GM21515 (cell line): ENCODE data around the gene PDIA2.
"Not testable (repeated sequence)": the region's sequence is repeated elsewhere in the genome, so short reads cannot be mapped to it uniquely, and the experiment has no call there.

Source experiments
- ATAC-seq: cut with Tn5 transposase; IDR thresholded peaks from one replicate; pipeline ENCODE4 v1.9.1; 2021; ENCODE audit not compliant: unreplicated experiment

The PDIA2 gene

DNA sequence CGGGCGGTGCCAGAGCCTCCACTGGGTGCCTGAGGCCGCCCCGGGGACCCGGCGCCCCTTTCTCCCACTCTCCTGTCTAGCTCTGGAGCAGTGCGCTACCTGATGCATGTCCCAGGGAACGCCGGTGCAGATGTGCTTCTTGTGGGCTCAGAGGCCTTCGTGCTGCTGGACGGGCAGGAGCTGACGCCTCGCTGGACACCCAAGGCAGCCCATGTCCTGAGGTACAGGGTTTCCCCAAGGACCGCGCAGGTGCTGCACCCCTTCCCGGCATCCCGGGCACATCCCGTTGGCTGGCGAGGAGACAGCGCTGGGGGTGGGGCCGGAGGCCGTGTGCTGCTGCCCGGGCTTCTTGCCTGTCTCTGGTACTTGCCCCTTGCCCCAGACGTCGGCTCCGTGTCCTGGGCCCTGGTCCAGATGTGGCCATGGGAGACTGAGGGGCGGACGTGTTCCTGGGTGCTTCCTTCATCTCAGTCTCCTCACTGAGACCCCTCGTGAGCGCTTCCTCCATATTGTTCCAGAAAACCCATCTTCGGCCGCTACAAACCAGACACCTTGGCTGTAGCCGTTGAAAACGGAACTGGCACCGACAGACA is 19.7 kb upstream of the PDIA2 start:
- ATAC-seq: no peak

DNA sequence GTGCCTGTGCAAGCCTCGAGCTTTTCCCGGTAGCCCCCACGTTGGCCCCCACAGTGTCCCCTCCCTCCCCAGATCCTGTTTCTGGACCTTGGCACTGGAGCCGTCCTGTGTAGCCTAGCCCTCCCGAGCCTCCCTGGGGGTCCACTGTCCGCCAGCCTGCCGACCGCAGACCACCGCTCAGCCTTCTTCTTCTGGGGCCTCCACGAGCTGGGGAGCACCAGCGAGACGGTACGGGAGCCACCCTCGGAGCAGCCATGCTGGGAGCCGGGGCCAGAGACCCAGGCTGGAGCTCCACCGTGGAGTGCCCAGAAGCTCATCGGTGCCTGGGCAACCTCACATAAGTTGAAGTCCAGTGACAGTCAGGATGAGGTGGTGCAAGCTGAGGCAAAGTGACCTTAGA is 19.0 kb upstream of the PDIA2 start:
- ATAC-seq: no peak

DNA sequence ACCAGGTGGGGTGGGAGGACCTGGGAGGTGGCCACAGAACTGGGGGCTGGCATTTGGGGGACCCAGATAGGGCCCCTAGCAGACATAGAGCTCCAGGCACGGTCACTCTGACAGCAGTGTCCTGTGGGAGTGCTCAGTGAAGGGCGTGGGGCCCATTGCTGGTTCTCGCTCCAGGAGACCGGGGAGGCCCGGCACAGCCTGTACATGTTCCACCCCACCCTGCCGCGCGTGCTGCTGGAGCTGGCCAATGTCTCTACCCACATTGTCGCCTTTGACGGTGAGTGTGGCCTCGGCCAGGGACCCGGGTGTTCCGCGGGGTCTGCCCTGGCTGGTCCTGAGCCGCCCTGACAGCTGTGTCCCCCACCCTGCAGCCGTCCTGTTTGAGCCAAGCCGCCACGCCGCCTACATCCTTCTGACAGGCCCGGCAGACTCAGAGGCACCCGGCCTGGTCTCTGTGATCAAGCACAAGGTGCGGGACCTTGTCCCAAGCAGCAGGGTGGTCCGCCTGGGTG is 18.5 kb upstream of the PDIA2 start:
- ATAC-seq: no peak

DNA sequence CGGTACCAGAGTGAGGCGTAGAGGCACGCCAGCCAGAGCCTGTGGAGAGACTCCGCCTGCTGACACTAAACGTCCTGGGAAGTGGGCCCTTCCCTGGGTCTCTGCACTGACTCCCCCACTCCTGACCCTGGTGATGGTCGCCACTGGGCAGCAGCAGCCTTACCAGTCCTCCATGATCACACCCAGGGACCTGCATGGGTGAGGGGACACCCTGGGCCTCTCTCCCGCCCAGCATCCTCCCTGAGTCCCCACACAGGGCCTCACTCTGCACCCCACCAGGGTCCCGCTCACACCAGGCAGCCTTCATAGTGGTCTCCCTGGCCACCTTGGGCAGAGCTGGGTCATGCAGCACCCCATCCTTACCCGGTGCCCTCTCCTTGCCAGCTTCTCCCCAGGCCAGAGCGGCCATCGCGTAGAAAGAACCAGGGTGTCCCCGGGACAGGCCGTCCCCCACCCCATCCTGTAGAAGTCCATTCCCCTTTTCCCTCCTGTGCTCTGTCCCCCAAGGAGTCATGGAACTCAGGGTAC is 17.9 kb upstream of the PDIA2 start:
- no peak for ATAC-seq

DNA sequence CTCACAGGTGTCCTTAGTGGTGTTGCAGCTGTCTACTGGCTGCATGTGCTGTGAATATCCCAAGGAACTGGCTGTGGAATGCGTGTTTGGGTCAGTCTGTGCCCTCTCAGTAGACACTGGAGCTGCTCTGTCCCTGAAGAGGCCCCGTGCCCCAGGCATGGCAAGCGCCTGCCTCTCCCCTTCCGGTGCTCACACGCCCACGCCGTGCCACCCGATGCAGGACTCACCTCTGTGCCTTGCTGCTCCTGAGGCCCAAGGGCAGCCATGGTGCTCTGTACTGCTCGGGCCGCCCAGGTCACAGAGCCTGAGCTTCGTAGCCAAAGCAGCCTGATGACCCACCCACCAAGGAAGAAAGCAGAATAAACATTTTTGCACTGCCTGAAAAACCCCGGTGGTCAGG is 17.3 kb upstream of the PDIA2 start:
- ATAC-seq: no peak

DNA sequence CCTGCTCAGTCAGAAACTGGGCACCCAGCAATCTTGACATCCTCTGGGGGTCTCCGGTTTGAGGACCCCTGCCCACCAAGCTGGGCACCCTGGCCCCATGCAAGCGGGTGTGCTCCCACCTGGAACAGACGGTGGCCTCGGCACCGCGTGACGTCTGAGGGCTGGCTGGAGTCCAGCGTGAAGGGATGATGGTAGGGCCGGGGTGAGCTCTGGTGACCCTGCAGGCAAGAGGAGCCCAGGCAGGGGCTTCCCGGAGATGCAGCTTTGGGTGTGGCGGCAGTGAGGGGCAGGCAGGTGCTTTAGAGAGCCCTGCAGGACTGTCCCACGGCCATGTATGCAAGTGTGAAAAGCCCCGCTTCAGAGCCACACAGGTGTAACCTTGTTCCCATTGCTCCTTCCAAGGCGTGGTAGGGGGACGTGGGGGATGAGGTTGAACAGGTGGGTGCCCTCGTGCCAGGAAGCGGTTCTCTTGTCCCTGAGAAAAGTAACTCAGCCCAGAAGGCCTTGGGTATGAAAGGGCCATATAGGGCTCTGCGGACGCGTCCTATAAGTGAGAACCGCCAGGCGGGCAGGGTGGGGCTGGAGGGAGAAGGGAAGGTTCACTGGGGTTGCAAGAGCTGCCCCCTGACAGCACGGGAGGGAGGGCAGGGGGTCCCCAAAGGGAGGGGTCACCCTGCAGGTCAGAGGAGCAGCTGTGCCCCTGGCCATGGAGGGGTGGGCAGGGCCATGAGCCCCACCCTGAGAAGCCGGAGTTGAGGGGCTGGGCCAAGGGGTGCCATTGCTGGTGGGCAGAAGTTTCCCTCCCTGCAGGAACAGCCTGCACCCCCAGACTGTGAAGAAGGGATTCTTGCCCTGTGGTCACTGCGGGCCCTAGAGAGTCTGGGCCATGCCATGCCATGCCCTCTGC is 16.5 kb upstream of the PDIA2 start:
- ATAC-seq: no peak

DNA sequence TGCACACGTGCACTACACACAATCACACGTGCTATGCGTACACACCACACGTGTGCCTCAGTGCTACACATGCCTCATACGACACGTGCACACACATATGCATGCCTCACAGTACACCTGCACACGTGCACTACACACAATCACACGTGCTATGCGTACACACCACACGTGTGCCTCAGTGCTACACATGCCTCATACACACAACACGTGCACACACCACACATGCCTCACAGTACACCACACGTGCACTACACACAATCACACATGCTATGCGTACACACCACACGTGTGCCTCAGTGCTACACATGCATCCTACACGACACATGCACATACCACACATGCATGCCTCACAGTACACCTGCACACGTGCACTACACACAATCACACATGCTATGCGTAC is 15.4 kb upstream of the PDIA2 start:
- not testable (repeated sequence) for ATAC-seq

DNA sequence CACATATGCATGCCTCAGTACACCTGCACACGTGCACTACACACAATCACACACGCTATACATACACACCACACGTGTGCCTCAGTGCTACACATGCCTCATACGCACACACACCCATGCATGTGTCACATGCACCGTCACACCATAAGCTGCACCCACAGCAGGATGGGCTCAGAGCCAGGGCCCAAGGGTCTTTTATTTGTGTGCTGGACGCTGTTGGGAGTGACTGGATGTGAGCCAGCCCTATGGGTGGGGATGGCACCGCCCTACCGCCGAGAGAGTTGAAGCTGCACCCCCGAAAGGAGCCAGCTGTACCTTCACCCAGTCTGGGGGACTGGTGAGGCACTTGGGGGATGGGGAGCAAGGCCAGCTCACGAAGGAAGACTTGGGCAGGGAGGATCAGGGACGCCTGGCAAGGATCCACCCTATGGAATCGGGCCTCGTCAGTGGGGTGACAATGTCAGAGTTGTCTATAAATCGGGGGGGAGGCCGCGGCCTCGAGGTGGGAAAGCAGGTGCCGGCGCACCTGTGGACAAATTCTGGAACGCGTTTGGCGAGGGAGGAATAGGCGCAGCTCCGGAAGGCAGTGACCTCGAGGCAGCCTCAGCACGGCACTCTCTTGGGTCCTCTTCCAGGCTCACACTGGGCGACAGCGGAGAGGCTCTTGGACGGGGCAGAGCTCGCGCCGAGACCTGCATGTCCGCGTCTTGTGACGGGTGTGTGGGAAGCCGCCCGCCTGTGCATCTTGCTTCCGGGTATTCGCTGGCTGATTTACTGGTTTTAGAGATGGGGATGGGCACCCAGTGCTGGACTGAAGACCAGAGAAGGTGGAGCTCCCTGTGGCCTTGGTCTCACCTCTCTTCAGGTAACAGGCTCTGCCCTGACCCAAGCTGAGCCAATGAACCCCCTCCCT is 14.6 kb upstream of the PDIA2 start:
- no peak for ATAC-seq

DNA sequence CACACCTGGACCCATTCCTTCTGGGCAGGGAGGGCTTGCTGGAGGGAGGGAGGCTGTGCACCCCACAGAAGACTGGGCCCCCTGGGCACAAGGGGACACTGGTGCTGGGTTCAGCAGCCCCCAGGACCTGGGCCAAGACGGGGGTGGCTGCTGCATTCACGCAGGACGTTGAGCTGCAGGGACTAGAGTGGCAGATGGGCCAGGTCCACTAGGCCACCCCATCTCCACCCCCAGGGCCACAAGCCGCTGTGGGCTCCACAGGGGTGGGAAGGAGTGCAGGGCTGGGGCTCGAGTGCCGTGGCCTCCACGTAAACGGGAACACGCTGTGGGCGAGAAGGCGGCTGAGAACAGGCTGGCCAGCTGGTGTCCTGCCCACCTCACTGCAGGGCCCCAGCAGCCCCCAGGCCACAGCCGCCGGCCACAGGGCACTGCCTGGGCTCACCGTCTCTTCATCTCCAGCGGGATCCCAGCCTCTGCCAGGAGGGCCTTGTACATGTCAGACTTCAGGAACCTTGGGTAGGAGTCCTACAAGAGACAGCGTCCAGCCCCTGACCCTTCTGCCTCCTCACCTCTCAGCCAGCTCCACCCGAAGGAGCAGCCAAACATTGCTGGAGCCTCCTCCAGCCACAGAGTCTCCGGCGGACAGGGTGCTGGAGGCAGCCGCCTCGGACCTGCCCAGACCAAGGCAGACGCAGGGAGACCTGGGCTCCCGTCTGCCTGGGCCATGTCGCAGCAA is 13.7 kb upstream of the PDIA2 start:
- no peak for ATAC-seq

DNA sequence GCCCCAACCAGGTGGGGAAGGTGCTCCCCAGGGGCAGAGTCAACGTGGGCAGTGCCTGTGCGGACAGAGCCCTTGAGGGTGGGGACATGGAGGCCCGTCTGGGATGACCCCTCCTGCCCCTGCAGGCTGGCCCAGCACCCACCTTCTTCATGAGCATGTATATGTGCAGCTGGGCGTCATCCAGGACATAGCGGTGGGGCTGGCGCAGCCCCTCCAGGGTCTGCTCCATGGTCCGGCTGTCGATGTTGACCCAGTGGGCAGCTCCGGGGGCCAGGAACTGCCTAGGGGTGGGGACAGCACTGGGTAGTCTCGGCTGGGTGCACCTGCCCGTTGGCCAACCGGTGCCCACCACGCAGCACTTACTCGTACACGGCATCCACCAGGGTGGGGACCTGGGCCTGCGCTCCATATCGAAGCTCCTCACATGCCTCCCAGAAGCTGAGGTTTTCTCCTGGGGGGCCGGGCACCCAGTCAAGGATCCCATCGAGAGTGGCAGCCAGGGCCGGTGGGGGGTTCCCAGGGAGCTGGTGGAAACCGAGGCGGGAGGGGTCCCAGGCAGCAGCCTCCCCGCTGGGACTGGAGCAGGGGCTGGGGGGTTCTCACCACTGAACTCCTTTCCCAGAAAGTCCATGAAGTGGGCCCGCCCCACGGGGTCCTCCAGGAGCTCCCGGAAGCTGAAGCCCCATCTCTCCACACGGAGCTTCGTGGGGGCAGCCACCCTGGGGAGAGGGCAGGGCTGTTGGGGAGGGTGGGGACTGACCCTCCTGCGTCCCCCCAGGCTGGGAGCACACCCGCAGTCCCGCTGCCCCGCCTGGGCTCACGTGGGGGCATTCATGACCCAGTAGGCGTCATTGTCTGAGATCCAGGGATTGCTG is 12.3 kb upstream of the PDIA2 start:
- ATAC-seq: no peak

DNA sequence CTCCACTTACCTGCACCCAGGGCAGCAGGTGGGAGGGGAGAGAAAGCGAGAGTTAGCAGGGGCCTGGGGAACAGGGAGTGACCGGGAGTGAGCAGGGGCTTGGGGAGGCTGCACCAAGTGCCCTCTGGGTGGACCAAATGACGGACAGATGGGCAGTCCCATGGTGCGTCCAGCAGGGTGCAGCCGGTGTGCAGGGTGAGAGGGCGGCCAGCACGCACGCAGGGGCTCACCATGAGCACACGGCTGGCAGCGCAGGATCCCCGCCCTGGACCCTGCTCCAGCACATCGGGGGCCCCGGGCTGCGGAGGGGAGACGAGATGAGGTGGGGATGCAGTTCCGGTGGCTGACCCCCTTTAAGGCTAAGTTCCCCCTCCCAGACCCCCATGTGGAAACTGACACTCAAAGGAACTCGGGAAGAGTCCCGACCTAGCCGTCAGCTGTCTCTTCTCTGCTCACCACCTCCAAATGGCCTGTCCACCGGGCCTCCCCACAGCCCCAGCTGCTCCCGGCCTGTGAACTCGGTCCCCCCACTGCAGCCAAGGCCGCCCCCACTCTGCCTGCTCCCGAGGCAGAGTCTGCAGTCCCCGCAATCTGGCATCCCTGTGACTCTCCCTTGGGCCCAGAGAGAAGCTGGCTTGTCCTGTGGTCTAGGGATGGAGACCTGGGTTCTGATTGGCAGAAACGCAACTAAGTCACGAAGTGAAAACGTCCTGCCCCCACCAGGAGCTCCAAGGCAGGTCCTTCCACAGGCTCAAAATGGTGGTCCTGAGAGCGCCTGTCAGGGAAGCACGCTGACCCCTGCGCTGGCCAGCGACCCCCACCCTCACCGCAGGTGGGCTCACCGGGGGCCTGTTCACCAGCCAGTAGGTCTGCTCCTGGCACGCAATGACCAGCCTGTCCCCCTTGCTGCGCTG is 10.1 kb upstream of the PDIA2 start:
- no peak for ATAC-seq

DNA sequence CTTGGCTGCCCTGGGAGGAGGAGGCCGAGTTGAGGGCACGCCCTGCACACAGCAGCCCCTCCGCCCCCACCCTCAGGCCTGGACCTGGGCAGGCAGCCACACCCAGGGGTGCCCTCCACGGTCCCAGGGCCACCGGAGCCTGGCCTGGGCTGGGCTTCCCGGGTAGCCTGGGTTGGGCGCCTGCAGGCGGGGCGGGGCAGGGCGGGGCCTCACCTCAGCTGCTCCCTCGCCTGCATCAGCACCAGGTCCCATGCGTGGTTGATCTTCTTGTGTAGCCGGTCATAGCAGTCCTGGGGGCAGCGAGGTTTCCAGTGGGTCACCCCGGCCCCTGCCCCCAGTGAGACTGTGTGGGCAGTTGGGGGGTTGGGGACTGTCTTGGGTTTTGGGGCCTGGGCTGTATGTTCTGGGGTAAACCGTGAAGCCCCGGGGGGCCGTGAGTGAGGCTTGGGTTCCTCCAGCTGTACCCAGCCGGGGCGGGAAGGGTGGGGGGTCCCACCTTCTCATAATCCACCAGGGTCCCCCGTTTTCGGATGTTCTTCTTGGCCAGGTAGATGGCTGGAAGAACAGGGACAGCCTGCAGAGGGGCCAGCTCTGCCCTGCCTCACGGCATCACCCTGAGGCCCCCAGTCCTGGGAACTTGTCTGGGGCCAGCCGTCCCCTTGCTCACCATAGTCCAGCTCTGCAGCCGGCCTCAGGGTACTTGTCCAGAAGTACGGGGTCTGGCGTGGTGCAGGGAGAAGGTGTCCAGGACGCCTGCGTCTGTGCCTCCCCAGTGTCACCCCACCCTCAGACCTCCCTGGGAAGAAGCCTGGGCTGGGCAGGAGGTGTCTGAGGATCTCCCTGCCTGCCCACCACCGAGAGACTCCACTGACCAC is 9.2 kb upstream of the PDIA2 start:
- ATAC-seq: no peak

DNA sequence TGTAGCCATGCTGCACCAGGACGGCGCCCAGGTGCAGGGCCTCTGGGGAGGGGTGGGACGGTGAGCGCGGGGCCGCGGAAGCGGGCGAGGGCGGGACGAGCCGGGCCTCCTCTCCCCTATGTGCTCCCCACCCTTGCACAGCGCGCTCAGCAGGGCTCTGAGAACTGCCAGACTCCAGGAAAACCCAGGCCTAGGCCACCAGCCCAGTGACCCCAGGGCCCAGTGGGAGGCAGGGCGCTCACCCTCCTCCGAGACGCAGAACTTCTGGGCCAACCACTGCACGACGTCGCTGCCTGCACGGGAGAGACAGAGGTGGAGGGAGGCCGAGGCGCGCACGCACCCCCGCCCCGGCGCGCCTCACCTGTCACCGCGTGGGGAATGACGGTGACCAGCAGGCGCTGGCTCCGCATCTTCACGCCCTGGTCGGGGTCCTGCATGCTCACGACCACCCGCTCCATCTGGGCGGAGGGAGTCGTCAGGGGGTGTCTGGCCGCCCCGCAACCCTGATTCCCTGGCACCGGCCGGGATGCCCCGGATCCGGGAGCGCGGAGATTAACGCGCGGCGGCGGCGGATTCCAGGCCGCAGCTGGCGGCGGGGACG is 7.8 kb upstream of the PDIA2 start:
- no peak for ATAC-seq

DNA sequence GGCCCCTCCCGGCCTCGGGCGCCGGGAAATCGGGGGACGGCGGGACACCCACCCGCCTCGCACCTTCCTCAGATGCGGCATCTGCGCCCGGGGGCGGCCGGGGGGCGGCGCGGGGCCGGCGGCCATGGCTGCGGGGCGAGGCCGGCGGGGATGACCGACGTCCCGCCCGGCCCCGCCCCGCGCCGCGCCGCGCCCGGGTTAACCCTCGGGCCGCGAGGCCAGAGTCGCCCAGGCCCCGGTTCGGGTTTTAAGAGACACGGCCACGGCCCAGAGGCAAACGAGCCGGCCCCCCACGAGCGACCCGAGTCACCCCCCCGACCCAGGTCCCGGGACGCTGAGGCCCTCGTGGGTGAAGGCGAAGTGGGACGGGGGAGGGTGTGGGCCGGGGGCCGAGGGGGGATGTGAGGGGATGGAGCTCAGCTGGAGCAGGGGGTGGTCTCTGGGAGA is 7.2 kb upstream of the PDIA2 start, which contains the start of gene RGS11:
TSS of gene RGS11 (minus strand) at position 159 of the 447 bp plus-strand sequence. CDS start at position 126, 33 bp downstream.
- ATAC-seq: no peak

DNA sequence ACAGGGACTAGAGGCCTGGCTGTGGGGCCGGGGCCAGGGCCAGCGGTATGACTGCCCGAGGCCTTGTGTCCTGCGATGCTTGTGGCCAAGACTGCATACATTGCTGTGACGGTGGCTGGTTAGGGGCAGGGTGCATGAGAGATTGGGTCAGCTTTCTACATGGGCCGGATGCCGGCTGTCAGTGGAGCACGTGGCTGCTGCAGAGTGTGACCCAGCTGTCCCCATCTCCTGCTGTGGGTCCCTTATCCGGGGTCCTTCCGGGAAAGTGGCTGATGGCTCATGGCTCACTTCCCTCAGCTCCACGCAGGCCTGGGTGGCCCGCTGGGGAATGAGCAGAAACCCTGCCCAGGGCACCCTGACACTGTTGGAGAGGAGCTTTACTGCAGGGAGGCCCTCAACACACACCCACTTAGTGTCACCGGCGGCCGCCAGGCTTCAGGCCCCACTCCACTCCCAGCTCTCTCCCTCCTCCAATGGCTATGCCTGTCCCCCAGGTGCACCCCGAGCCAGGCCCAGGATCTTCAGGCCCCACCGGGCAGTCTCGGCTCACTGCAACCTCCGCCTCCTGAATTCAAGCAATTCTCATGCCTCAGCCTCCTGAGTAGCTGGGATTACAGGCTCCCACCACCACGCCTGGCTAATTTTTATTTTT is 6.4 kb upstream of the PDIA2 start:
- ATAC-seq: no peak

DNA sequence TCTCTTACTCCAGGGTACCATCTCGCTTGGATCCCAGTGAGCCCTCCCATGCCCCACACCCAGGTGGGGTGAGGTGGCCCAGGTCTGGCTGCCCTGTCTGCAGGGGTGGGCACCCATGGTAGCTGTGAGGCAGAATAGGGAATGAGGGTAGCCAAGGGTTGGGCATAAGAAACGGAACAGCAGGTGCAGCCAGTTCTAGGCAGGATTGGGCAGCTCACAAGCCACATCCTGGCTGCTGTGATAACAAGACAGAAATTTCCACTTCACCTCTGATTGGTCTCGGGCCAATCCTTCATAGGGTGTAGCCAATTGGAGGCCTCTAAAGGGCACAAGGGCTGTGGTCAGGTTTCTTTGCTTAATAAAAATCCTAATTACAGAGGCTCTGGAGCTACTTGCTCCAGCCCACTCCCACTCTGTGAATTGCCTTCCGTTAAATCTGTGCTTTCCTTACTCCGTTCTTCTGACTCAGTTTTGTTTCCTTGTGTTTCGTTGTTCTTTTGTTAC is 4.0 kb upstream of the PDIA2 start:
- ATAC-seq: no peak
